A673 (cell line): ENCODE data around the gene SLC66A1.

Source experiments
- CTCF ChIP-seq: fragments of 300-800, 200-600 bp; sonication (generic); conservative IDR thresholded peaks from 2 replicates; pipeline ENCODE4 v1.5.1; 2017; ENCODE audit warnings: low read depth, mild to moderate bottlenecking, antibody characterized with exemption, low read length, moderate library complexity, mixed read lengths
- EZH2 ChIP-seq: fragments of 200-600 bp; sonication (generic); IDR thresholded peaks from 2 replicates; pipeline ENCODE4 v1.6.1; 2017; ENCODE audit warnings: borderline replicate concordance, low read depth, mild to moderate bottlenecking, mixed read lengths, antibody characterized with exemption, low read length; ENCODE audit not compliant: poor library complexity, severe bottlenecking

DNA sequence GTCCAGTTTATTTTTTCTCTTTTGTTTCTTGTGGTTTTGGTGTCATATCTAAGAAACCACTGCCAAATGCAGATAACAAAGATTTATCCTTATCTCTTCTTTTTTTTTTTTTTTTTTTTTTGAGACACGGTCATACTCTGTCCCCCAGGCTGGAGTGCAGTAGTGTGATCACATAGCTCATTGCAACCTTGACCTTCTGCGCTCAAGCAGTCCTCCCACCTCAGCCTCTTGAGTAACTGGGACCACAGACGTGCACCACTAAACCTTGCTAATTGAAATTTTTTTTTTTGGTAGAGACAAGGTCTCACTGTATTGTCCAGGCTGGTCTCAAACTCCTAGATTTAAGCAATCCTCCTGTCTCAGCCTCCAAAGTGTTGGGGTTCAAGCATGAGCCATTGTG lies 8.9 kb downstream of the SLC66A1 start:
- TF ChIP-seq CTCF, result no peak
- TF ChIP-seq EZH2, result no peak
